HG02678 (cell line): ENCODE measurements around the gene BLOC1S5.
A peak's percentile ranks its signal among the peaks of the same experiment; 100 is the strongest.

Source experiments
- ATAC-seq: cut with Tn5 transposase; IDR thresholded peaks from one replicate; pipeline ENCODE4 v1.9.1; 2021; ENCODE audit warnings: mild to moderate bottlenecking, moderate library complexity; ENCODE audit not compliant: unreplicated experiment

Gene BLOC1S5, protein sequence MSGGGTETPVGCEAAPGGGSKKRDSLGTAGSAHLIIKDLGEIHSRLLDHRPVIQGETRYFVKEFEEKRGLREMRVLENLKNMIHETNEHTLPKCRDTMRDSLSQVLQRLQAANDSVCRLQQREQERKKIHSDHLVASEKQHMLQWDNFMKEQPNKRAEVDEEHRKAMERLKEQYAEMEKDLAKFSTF

DNA sequence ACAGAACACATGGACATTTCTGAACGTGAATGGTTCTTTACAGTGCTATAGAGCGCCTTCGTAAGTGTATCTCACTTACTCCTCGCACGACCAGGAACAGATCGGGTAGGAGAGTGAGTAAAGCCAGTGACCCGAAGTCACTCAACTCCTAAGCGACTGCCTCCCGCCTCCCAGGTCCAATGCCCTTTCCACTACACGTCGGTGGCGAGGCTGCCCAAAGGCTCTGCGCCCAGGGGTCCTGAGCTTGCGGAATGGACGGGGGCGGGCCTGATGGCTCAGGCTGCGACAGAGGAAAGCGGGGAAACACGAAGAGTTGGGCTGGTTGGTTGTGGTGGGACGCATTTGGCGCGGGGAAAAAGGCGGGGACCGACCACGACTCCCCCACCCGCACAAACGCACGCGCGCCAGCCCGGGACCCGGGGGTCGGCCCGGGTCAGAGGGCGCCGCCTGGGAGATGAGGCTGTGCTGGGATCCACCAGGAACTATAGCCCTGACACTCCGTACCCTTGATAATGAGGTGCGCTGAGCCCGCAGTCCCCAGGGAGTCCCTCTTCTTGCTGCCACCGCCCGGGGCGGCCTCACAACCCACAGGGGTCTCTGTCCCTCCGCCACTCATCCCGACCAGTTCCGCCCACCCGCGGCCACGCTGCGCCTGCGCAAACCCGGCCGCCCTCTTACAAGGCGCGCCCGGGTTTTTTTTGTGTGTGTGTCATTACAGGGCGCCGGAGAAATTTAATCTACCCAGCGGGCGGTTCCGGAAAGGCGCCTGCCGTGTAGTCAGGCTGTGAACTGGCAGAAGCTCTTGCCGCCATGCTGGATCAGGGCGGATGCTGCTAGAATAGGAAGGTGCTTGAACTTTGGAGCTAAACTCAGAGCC is at the start of gene BLOC1S5:
Gene BLOC1S5 (minus strand): TSS at position 629 of the 877 bp plus-strand sequence. CDS start 13 bp downstream, at position 616.
- ATAC-seq: peak; percentile 88

DNA sequence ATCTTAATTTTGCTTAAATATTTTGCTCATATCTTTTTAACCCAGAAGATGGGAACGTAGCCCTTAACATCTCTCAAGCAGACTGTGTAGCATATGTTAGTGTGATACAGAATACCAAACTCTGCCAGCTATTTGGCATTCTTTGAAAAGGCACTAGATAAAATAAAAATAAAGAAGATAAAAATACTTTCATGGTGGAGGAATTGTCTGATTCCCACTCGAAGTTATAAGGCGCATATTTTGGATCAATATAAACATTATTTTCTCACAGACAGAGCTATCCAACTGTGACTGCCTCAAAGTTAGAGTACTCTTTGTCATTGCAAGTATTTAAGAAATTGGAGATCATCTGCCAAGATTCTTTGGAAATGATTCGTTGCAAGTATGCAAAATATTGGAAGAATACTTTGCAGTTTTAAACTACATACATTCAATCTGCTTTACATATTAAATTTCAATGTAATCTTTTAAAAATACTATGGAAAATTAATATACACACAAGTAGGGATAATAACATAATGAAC is 49.0 kb upstream of the BLOC1S5 start:
- ATAC-seq: no peak

DNA sequence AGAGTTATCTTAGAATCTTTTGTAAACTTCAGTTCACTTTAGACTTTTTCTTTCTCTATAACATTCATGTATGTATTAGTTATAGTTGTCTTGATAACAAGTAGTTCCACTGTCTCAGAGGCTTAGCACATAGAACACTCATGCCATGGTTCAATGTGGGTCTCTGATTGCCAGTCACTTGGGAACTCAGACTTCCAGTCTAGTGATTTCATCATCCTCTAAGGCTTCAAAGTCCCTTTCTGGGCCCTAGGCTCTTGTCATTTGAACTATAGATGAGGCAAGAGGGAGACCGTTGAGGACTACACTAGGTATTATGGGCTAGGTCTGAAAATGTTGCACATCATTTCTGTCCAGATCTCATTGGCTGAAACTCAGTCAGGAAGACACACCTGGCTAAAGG is 46.5 kb upstream of the BLOC1S5 start:
- ATAC-seq: no peak

DNA sequence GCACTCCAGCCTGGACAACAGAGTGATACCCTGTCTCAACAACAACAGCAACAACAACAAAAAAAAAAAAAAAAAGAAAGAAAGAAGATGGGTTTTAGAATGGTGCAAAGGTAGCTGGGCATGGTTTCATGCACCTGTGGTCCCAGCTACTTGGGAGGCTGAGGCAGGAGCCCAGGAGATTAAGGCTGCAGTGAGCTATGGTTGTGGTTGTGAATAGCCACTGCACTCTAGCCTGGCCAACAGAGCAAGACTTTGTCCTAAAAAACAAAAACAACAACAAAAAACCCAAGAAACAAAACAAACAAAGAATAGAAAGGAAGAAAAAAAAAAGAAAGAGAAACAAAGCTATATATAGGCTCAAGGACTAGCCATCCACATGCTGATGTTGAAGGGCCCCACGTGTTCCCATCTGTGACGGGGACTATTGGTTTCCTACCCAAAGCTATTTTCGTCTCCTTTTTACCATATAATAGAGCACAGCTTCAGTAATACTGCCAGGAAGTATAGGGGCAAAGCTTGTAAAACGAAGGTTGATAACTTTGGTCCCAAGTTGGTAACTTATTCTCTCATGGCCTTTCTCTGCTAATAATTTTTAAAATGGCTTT is 46.0 kb upstream of the BLOC1S5 start:
- ATAC-seq: peak; percentile 70

DNA sequence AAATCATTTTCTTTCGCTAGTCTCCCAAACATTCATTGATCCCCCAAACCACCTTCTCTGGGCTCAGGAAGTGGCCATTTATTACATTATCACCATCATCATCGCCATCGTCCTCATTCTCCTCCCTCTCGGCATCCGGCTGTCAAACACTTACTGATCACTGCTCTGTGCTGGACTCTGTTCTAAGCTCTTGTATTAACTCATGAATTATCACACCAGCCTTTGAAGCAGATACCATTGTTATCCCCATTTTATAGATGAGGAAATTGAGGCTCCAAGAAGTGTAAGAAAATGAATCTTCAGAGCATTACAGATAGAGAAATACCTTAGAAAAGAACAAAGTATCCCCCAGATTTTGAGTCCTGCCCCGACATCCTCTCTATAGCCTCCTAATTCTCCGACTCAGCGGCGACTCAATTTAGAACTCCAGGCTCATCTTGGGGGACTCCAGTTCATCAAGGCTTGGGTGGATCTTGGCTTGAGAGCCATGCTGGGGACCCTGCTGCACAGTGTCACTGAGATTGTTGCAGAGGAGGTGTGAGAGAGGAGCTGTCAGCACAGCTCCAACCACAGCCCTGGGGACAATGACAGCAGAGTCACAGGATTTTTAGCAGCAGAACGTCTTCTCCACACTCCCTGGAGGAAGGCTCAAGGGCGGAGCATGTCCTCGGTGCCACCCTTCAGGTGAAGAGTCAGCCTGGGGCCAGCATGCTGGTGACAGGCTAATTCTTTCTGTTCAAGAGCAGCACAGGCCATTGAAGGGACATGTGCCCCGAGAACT is 44.8 kb upstream of the BLOC1S5 start:
- no peak for ATAC-seq

DNA sequence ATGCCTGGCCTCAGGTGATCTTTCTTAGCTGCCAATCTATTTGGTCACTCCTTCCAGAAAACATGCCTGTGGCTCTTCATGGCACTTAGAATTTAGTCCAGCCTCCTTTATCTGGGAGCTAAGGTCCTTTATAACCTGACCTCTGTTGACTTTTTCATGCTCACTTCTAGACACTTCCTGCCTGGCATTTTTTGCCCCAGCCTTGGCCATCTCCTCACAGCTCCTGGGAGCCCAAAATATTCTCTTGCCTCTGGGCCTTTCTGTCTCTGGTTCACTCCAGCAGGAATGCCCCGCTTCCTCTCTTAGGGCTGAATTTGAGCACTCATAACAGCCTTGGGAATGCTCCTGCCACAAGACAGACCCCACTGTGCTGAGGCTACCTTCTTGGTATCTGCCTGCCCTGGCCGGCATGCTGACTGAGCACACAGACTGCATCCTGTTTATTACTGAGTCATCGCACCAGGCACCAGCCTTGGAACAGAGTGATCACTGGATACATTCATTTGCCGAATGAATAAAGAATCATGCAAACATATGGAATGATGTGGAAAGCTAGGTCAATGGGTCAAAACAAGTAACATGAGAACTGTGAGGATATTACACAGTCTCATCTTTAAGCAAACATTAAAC is 44.0 kb upstream of the BLOC1S5 start:
- ATAC-seq: no peak

DNA sequence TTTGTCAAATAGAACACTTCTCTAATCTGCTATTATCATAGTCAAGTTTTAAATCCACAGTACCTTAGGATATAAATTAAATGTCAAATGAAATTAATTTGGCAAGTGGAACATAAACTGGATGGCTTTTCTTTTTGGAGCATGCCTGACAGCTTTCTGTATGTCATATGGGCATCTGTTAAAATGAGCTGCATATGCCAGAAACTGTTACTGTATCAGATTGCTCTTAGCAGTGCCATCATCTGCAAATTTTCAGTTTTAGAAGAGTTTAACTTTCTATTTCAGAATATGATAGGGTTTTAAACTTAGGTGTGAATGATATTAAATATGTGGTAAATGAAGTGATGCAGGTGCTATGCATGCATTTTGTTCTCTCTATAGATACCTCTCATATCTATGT is 41.6 kb upstream of the BLOC1S5 start:
- no peak for ATAC-seq

DNA sequence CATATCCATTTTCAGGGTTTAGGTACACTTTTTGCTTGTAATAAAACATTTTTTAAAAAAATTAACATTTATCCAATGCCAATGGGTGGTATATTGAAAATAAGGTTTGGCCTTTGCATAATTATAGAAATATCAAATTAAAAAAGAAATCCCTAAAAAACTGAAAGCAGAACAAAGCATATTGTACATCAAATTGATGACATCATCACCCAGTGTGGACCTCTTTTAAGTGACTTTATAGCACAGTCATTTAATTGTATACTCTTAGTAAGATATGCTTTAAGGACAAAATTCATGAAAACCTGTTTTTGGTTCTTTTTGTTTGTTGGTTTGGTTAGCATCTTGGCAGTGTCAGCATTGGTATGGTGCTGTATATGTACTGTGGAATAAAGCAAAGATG is 39.5 kb upstream of the BLOC1S5 start:
- ATAC-seq: no peak

DNA sequence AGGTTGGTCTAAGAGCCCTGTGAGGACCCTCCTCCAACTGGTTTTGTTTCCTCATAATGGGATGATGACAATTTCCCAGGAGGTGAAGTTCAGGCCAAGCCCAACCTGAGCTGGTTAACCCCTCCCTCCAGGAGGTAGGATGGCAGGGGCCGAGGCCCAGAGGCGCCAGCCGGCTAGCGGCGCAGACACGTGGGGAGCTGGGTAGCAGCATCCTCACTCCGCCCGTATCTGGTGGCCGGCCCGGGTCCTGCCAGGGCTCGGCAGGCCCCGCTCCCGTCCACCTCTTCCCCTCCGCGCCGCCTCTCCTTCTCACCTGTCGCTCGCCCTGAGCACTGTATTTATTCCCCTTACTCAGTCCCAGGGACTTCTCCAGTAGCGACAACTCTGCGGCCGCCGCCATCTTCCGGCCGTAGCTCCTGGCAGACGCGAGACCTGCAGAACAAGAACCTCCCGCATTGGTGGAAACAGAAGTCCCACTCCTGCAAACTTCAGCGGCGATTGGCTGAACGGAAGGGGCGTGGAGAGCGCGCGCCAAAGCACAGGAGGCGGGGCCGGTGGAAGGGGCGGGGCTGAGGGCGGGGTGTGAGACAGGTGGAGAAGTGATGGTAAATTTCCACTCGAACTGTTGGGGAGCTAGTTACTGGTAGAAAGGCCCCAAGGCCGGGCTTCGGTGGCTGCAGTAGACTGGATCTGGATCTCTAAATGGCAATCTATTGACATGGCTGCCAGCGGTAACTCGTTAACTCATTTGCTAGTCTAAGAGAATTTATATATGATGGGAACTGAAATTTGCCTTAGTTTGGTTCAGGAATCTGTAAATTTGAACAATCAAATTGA is 38.2 kb upstream of the BLOC1S5 start, which contains the start of gene EEF1E1:
Gene EEF1E1 (minus strand): TSS at position 427 of the 837 bp plus-strand sequence. CDS start 27 bp downstream, at position 400.
- ATAC-seq: peak; percentile 99

DNA sequence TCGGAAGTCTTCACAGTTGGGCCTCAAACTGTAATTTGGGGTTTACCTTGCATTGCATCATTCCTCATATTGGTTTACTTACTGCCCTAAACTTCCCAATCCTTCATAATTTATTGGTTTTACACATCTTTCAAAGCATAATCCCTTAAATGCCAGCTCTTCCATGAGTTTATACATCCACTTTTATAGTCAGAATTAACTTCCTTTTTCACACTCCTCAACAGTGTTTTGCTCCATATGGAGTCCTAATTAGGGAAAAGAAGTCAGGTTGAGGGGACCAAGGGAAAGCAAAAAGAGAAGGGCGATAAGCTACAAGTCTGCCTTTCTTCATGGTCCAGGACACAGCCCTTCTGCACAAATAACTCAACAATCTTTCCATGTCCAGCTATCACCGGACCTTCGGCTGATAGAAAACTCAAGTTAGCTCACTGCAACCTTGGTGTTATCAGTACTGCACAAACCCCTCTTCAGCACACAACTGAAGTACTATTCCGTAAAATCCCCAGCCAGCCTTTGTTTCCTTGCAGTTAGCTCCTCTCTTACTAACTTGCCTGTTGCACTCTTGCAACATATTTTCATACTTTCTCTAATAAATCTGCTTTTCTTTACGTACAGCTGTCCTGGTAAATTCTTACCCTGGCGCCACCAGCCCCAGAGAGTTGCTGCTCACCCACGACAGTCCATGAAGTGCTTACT is 36.1 kb upstream of the BLOC1S5 start:
- ATAC-seq: no peak

DNA sequence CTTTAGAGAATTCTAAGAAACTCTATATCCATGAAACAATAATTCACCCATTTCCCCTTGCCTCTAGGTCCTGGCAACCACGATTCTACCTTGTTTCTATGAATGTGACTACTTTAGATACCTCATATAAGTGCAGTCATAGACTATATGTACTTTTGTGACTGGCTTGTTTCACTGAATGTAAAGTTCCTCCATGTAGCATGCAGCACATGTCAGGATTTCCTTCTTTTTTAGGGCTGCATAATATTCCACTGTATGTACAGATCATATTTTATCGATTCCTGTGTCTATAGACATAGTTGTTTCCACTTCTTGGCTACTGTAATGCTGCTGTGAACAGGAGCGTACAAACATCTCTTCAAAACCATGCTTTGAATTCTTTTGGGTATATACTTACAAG is 26.5 kb upstream of the BLOC1S5 start:
- no peak for ATAC-seq

DNA sequence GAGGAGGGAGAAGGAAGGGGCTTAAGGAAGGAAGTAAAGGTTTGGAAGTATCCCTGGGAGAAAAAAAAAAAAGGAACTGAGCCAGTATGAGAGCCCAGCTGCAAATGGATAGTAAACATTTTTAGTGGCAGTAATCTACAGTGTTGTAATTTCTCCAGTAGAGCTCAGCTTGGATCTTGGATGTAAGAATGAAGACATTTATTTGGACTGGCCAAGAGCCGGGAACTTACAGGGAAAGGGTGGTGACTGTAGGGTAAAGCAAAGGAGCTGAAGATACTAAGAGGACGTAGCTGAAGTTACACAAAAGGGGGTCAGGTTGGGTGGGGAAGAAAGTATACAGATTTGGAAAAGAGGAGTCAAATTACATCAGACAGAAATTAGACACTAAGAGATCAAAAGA is 24.7 kb upstream of the BLOC1S5 start:
- no peak for ATAC-seq

DNA sequence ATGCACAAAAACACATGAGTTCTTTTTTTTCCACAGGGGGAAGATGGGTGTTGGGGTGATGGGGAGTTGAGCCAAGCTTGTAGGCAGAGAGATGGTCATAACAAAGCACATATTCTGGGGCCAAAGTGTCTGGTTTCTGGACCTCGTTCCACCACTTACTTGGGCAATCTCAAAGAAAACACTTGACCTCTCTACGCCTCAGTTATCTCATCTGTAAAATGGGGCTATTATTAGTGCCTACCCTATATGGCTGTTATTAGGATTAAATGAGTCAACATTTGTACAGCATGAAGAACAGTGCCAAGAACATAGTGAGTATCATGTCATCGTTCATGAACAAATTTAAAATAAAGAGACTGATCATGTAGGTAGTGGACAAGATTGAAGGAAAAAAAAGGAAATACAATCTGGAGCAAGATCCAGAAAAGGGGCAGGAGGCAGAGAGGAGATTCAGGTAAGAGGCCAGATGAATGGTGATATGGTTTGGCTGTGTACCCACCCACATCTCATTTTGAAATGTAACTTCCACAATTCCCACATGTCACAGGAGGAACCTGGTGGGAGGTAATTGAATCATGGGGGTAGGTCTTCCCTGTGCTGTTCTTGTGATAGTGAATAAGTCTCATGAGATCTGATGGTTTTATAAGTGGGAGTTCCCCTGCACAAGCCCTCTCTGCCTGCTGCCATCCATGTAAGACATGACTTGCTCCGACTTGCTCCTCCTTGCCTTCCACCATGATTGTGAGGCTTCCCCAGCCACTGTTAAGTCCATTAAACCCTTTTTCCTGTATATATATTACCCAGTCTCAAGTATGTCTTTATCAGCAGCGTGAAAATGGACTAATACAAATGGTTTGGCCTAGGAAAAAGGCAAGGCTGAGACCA is 23.9 kb upstream of the BLOC1S5 start:
- no peak for ATAC-seq

DNA sequence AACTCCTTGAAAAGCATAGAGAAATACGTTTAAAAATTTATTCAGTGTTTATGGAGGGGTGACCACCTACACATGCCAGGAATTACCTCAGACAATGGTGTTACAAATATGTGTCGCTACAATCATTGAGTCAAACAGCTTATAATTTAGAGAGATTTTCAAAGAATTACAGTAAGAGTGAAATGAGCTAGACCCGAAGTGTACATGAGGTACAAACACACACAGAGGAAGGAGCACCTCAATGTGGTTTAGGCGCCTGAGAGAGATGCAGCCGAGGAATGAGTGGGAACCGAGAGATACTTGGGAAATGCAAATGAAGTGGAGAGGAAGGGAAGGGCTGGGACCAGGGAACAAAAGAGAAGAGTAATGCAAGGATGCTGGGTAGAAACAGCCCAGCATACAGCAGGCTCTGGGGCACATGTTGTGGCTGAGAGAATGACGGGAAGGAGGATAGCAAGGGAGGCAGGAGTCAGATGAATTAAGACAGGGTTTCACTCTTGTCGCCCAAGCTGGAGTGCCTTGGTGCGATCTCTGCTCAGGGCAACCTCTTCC is 22.6 kb upstream of the BLOC1S5 start:
- ATAC-seq: no peak

DNA sequence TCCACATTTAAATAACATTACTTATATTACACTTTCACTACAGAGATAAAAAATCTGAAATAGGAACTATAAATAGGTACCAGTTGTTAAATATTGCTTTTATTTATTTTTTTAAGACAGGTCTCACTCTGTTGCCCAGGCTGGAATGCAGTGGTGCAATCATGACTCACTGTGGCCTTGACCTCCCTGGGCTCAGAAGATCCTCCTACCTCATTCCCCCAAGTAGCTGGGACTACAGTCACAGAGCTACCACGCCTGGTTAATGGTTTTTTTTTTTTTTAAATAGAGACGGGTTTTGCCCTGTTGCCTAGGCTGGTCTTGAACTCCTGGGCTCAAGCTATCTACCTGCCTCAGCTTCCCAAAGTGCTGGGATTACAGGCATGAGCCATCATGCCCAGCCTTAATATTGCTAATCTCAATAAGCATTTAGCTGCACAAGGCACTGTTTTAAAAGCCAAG is 20.9 kb upstream of the BLOC1S5 start:
- ATAC-seq: no peak

DNA sequence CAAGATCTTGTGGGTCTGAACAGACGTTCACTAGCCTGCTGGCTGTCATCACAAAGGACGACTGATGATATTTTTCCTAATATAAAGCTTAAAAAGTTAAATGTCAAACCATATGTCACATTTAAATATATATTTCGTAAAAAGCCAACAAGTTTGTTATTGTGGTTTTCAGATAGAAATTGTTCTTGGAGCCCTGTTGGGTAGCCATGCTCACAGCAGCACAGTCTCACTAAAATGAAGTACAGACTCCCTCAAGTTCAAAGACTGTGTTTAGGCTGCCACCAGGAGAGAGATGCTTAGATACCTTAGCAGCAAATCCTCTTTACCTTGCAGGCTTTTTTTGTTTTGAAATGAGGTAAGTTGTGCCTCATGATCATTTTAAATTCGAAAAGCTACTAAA is 20.4 kb upstream of the BLOC1S5 start:
- no peak for ATAC-seq
